Mesenchymal stem cell (in vitro differentiated cells and primary cell): Measurements from ENCODE around the gene SPHK1.

Experiments used
- DNase-seq: peaks from one replicate; pipeline ENCODE4 v3.0.0-alpha.2; 2013
- H2AFZ ChIP-seq: one replicate; pipeline ENCODE4 v1.6.1; 2013; ENCODE audit warnings: low read depth, mild to moderate bottlenecking, control low read depth, inconsistent platforms, low read length, moderate library complexity
- H2AK5ac ChIP-seq: 2 replicates; pipeline ENCODE4 v1.6.1; 2013; ENCODE audit warnings: low read length, moderate library complexity, mild to moderate bottlenecking, inconsistent platforms; ENCODE audit not compliant: severe bottlenecking
- H2BK120ac ChIP-seq: one replicate; pipeline ENCODE4 v1.6.1; 2013; ENCODE audit warnings: low read depth, mild to moderate bottlenecking, inconsistent platforms, low read length, moderate library complexity
- H2BK12ac ChIP-seq, 2 experiments: one replicate each; pipeline ENCODE4 v1.6.1; 2013; ENCODE audit warnings: inconsistent platforms in 2 of 2, low read length in 2 of 2, mild to moderate bottlenecking in 2 of 2, moderate library complexity in 2 of 2, control low read depth in 1 of 2
- H2BK15ac ChIP-seq: one replicate; pipeline ENCODE4 v1.6.1; 2013; ENCODE audit warnings: mild to moderate bottlenecking, low read depth, inconsistent platforms; ENCODE audit not compliant: poor library complexity, severe bottlenecking
- H2BK5ac ChIP-seq: 2 replicates; pipeline ENCODE4 v1.6.1; 2013; ENCODE audit warnings: low read depth, mild to moderate bottlenecking, low read length, control low read depth, inconsistent platforms; ENCODE audit not compliant: poor library complexity, severe bottlenecking
- H3K14ac ChIP-seq, 2 experiments: one replicate each; pipeline ENCODE4 v1.6.1; 2013; ENCODE audit warnings: inconsistent platforms in 2 of 2, low read length in 2 of 2, control low read depth in 1 of 2, mild to moderate bottlenecking in 1 of 2, moderate library complexity in 1 of 2
- H3K18ac ChIP-seq, 2 experiments: one replicate each; pipeline ENCODE4 v1.6.1; 2013; ENCODE audit warnings: inconsistent platforms in 2 of 2, low read length in 2 of 2, control low read depth in 1 of 2, low read depth in 1 of 2, mild to moderate bottlenecking in 1 of 2
- H3K23ac ChIP-seq, 2 experiments: one replicate each; pipeline ENCODE4 v1.6.1; 2013; ENCODE audit warnings: inconsistent platforms in 2 of 2, low read length in 2 of 2, mild to moderate bottlenecking in 2 of 2, moderate library complexity in 2 of 2, control low read depth in 1 of 2
- H3K27ac ChIP-seq: 2 replicates; pipeline ENCODE4 v1.5.1; 2013; ENCODE audit warnings: mild to moderate bottlenecking, moderate library complexity, low read length, control low read depth, inconsistent platforms; ENCODE audit not compliant: poor library complexity, severe bottlenecking
- H3K27me3 ChIP-seq, 2 experiments: 2 replicates each; pipeline versions ENCODE4 v1.6.1 to v1.7.0; 2013; ENCODE audit warnings: low read length in 2 of 2, mild to moderate bottlenecking in 2 of 2, moderate library complexity in 2 of 2, control low read depth in 1 of 2, inconsistent platforms in 1 of 2; ENCODE audit not compliant: control insufficient read depth in 1 of 2, insufficient read depth in 1 of 2
- H3K36me3 ChIP-seq, 2 experiments: 2 replicates each; pipeline versions ENCODE4 v1.6.1 to v1.7.0; 2013; ENCODE audit warnings: low read length in 2 of 2, control low read depth in 1 of 2, inconsistent platforms in 1 of 2, low read depth in 1 of 2, mild to moderate bottlenecking in 1 of 2; ENCODE audit not compliant: insufficient read depth in 2 of 2, control insufficient read depth in 1 of 2
- H3K4ac ChIP-seq, 2 experiments: one replicate each; pipeline ENCODE4 v1.6.1; 2013; ENCODE audit warnings: inconsistent platforms in 2 of 2, low read length in 2 of 2, mild to moderate bottlenecking in 2 of 2, moderate library complexity in 2 of 2, control low read depth in 1 of 2, low read depth in 1 of 2
- H3K4me1 ChIP-seq: 2 replicates; pipeline ENCODE4 v1.6.1; 2013; ENCODE audit warnings: low read depth, low read length, control low read depth; ENCODE audit not compliant: control insufficient read depth, insufficient read depth
- H3K4me2 ChIP-seq: 2 replicates; pipeline ENCODE4 v1.6.1; 2013; ENCODE audit warnings: low read length, mild to moderate bottlenecking, inconsistent platforms; ENCODE audit not compliant: poor library complexity, severe bottlenecking
- H3K4me3 ChIP-seq, 2 experiments: 2 replicates each; pipeline versions ENCODE4 v1.5.1 to v1.7.0; 2013; ENCODE audit warnings: low read length in 2 of 2, mild to moderate bottlenecking in 2 of 2, control low read depth in 1 of 2, low read depth in 1 of 2; ENCODE audit not compliant: insufficient read depth in 1 of 2
- H3K79me1 ChIP-seq: replicated peaks from 2 replicates; pipeline ENCODE4 v1.6.1; 2013; ENCODE audit warnings: mild to moderate bottlenecking, control low read depth, low read length, inconsistent platforms; ENCODE audit not compliant: poor library complexity, severe bottlenecking
- H3K9ac ChIP-seq: 2 replicates; pipeline ENCODE4 v1.7.0; 2013; ENCODE audit warnings: mild to moderate bottlenecking, low read length, moderate library complexity
- H3K9me3 ChIP-seq: 2 replicates; pipeline ENCODE4 v1.7.0; 2013; ENCODE audit warnings: mild to moderate bottlenecking, low read length; ENCODE audit not compliant: control insufficient read depth
- H4K8ac ChIP-seq: one replicate; pipeline ENCODE4 v1.6.1; 2013; ENCODE audit warnings: inconsistent platforms, mild to moderate bottlenecking, low read length, moderate library complexity
- H4K91ac ChIP-seq: one replicate; pipeline ENCODE4 v1.6.1; 2013; ENCODE audit warnings: mild to moderate bottlenecking, low read length, inconsistent platforms
- WGBS: methylation state at CpG from one replicate; pipeline ENCODE4 v1.1.7; 2013; ENCODE audit warnings: mixed read lengths; 5-methylcytosine and 5-hydroxymethylcytosine counted together

Gene SPHK1

DNA sequence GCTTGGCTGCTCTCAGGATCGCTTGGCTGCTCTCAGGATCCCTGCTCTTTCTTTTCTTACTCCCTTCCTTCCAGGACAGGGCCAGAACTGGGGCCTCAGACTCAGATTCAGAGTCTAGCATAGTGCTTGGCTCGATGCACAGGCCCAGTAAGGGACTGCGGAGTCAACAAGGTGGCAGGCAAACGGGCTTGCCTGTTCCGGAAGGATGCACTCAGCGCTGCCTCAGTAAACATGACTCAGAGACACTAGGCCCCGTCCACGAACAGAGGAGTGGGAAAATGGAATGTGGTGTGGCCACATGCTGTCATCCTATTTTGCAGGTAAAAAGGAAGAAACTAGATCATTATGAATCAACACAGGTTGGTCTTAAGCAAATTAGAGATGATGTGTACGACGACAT, 9.8 kb downstream of the SPHK1 start:
- H3K27me3 ChIP-seq, result no peaks in the 10 kb centered on the region
- H2AFZ ChIP-seq, result no peak overlapping the region
- no peak overlapping the region for H3K4me3 ChIP-seq
- H3K9me3 ChIP-seq, result no peaks in the 10 kb centered on the region
- no peak overlapping the region for H3K4me2 ChIP-seq
- no peak overlapping the region for H3K14ac ChIP-seq
- 68% methylated on average over 8 of the region's 10 CpGs for WGBS
- no peak overlapping the region for H2BK5ac ChIP-seq
- H2BK12ac ChIP-seq, result no peak overlapping the region
- H2AK5ac ChIP-seq, result no peak overlapping the region
- no peak overlapping the region for H4K91ac ChIP-seq
- H3K4ac ChIP-seq, result no peak overlapping the region
- peaks cover 2% of the 10 kb centered on the region for H3K79me1 ChIP-seq
- peaks cover 39% of the 10 kb centered on the region for H3K4me1 ChIP-seq
- H2BK15ac ChIP-seq, result no peak overlapping the region
- no peak overlapping the region for H3K18ac ChIP-seq
- peak overlapping the region; percentile 75 for H3K27ac ChIP-seq
- DNase-seq, result no peak
- H3K36me3 ChIP-seq, result peaks cover 63 to 70% of the 10 kb centered on the region in 2 experiments
- H3K9ac ChIP-seq, result no peak overlapping the region
- no peak overlapping the region for H2BK120ac ChIP-seq
- H3K23ac ChIP-seq, result peak overlapping the region in 1 of 2 experiments; percentile 27
- H4K8ac ChIP-seq, result no peak overlapping the region

DNA sequence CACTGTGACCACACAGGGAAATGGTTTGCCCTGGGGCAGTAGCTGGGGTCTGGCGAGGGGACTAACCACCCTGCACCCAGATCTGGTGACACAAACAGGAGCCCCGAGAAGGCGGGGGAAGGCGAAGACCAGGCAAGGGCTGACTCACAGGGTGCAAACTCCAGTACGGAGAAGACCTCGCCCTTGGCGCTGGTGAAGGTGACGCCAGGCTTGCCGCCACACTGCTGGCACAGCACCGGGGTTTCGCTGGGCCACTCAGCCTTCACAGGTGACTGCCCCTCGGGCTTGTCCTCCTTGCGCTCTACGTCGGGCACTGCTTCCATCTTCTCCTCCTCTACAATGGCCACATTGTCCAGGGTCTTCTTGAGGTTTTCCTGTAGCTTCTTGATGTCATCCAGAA, 11.6 kb downstream of the SPHK1 start:
- Histone ChIP-seq H3K4me1 (peaks cover 36% of the 10 kb centered on the region), H2BK15ac (no peak overlapping the region)

DNA sequence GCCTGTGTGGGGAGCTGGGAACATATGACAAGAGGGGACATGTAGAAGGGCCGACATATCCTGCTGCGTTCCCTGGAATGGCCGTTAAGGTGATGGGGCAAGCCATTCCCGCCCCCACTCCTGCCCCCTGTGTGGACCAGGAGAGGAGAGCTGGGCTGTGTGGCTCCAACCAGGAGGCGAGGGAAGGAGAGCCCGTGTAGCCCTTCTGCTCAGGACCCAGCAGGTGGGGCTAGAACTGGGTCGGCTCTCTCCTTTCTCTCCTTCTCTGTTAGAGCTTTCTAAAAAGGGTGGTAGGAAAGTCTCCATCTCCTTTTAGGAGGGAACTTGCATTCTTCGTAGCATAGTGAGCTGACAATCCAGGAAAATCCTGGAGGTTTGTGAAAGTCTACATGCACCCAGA, 12.8 kb downstream of the SPHK1 start:
- DNase-seq, result no peak
- Histone ChIP-seq H3K9ac (no peak overlapping the region), H2BK5ac (no peak overlapping the region), H3K79me1 (peaks cover 6% of the 10 kb centered on the region), H3K4me3 (no peak overlapping the region), H2BK120ac (no peak overlapping the region), H3K36me3 (peaks cover 68 to 78% of the 10 kb centered on the region in 2 experiments), H4K8ac (no peak overlapping the region), H2BK15ac (no peak overlapping the region), H3K4ac (no peak overlapping the region), H4K91ac (no peak overlapping the region), H2AFZ (no peak overlapping the region), H2BK12ac (no peak overlapping the region), H3K18ac (no peak overlapping the region), H3K27ac (no peak overlapping the region), H3K9me3 (no peaks in the 10 kb centered on the region), H3K14ac (no peak overlapping the region), H3K4me1 (peaks cover 26% of the 10 kb centered on the region), H3K4me2 (no peak overlapping the region), H3K23ac (no peak overlapping the region), H3K27me3 (no peaks in the 10 kb centered on the region), H2AK5ac (no peak overlapping the region)
- WGBS, result 95% methylated on average over 8 of the region's 8 CpGs

More for the DNA sequence above, 11.6 kb downstream of the SPHK1 start:
- no peak overlapping the region for H4K8ac ChIP-seq
- no peak overlapping the region for H3K23ac ChIP-seq
- H3K4me3 ChIP-seq, result no peak overlapping the region
- no peak overlapping the region for H3K27ac ChIP-seq
- no peak overlapping the region for H3K4ac ChIP-seq
- H3K4me2 ChIP-seq, result no peak overlapping the region
- H3K27me3 ChIP-seq, result no peaks in the 10 kb centered on the region
- peaks cover 7% of the 10 kb centered on the region for H3K79me1 ChIP-seq
- no peak overlapping the region for H3K14ac ChIP-seq
- no peaks in the 10 kb centered on the region for H3K9me3 ChIP-seq
- H2BK120ac ChIP-seq, result no peak overlapping the region
- H3K18ac ChIP-seq, result no peak overlapping the region
- H4K91ac ChIP-seq, result no peak overlapping the region
- H3K9ac ChIP-seq, result no peak overlapping the region
- no peak overlapping the region for H2AK5ac ChIP-seq
- H2BK5ac ChIP-seq, result no peak overlapping the region
- WGBS, result 95% methylated on average over 15 of the region's 15 CpGs
- no peak for DNase-seq
- H2AFZ ChIP-seq, result no peak overlapping the region
- H2BK12ac ChIP-seq, result no peak overlapping the region
- peaks cover 68 to 75% of the 10 kb centered on the region in 2 experiments for H3K36me3 ChIP-seq

DNA sequence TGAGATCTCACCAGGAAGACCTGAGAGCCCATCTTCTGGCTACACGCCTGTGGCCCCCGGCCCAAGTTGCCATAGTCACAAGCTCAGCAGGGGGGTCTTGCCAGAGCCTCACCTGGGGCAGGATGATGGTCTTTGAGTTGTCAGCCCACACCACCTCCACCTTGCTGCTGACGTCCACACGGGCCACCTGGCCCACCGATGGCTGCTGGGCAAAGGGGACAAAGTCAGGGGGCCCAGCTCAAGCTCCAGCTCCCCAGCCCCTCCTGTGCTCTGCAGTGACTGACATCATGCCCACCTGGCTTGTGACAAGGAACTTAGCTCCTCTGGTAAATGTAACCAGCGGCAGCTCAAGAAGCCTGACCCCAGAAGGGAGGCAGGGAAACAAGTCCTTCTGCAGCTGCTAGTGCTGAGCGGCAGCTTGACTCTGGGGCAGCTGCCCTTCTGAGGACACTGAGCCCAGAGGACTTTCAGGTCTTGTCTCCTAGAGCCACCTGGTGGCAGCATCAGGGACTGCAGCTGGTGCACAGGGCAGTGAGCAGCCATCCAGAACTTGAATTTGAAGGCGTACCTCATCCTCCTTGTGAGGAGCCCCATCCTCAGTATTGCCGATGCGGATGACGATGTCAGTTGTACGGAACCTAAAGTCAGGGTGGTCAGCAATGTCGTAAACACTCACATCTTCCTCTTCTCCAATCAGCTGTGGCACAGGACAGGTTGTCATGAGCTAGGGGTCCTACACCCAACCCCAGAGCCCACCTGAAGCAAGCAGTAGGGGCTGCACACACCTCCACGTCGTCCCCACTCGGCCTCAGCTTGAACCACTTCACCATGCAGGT, 13.5 kb downstream of the SPHK1 start:
- Histone ChIP-seq H3K4me1 (peaks cover 24% of the 10 kb centered on the region), H3K18ac (no peak overlapping the region), H3K9me3 (no peaks in the 10 kb centered on the region), H2BK12ac (no peak overlapping the region), H3K4me2 (no peak overlapping the region), H3K4ac (no peak overlapping the region), H4K91ac (no peak overlapping the region), H3K14ac (no peak overlapping the region), H3K9ac (no peak overlapping the region), H2AK5ac (no peak overlapping the region), H3K23ac (no peak overlapping the region), H2AFZ (no peak overlapping the region), H3K36me3 (peaks cover 76 to 84% of the 10 kb centered on the region in 2 experiments), H3K27me3 (no peaks in the 10 kb centered on the region), H2BK5ac (no peak overlapping the region), H3K79me1 (peaks cover 8% of the 10 kb centered on the region), H2BK15ac (no peak overlapping the region), H3K4me3 (no peak overlapping the region), H3K27ac (no peak overlapping the region), H4K8ac (no peak overlapping the region), H2BK120ac (no peak overlapping the region)
- 58% methylated on average over 16 of the region's 16 CpGs for WGBS
- peak; percentile 82 for DNase-seq
